ENCODE data around the gene AKAP8L.

The AKAP8L gene

DNA sequence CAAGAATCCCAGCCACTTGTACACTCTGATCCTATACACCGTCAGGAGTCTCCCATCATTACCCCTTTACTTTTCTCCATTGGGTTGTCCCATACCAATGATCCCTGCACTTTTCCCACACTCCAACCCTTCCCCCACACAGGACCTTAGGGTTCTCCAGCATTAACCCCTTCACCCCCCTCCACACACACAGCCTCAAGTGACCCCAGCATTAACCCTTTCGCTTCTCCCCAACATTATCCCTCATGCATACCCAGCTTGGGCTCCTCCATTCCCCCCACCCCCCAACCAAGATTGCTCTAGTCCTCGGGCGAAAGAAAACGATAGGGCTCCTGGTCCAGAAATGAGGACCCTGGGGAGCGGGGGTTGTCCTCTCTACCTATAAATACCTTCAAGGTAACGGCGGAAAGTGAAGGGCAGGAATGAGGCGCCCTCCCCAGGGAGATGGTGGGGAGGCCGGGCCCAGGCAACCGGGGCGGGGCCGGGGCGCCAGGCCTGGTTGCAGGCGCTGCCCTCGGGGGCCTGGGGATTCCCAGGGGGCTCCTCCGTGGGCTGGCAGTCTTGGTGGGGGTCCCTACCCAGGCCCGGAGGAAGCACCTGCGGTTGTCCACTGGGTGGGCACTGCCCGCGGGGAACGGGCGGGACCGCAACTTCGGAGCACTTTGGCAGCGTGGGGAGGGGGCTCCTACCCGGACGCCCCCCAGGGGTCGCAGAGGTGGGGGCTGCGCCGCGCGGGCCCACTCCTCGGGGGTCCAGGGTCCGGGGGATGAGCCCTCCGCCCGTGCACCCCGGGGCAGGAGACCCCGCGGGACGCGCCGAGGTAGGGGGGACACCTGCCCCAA lies 30.2 kb upstream of the AKAP8L start:
- DNase-seq (ENCODE audit: low read depth in 2 of 2) = no peak

DNA sequence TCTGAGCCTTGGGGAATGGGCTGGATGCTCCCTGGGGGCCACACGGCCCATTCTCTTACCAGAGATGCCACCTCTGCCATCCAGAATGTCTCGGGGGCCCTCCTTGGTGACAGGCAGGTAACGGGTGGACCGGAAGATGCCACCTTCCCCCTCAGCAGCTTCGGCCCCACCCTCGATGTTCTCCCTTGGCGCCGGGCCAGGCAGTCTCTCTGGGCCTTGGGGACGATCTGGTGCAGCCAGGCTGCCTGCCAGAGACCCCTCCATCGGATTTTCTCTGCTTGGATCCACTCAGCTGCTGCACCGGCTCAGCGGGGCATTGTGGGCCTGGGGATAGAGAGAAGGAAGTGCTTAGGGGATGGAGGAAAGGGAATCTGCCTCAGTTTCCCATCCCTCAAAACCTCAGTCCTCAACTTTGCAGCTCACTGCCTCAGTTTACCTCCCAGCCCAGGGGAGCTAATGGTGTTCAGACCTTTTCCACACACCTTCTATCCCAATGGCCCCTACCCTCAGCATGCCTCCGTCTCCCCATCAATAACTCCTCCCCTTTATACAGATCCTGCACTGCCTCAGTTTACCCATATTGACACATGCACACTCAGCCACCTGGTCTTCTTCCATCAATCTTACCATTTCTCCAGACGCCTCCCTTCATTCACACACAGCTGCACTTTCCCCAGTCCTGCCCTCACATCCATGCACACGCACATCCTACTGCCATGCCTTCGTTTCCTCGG lies 29.4 kb upstream of the AKAP8L start:
- no peak for DNase-seq (ENCODE audit: low read depth in 2 of 2)

DNA sequence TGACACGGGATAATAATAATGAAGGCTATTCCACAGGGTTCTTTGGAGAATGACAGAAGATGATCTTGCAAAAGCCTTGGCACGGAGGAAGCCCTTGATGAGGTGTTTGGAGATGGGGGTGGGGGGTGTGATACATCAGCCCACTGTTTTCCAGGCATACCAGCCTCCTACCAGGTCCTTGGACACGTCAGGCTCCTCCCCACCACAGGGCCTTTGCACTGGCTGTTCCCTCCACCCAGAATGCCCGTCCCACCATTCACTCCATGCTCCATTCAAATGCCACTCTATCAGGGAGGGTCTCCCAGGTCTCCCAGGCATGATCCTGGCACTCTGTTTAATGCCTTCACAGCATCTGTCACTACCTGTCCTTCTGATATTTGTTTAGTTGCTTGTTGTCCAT lies 28.3 kb upstream of the AKAP8L start:
- DNase-seq (ENCODE audit: low read depth in 2 of 2) = no peak

DNA sequence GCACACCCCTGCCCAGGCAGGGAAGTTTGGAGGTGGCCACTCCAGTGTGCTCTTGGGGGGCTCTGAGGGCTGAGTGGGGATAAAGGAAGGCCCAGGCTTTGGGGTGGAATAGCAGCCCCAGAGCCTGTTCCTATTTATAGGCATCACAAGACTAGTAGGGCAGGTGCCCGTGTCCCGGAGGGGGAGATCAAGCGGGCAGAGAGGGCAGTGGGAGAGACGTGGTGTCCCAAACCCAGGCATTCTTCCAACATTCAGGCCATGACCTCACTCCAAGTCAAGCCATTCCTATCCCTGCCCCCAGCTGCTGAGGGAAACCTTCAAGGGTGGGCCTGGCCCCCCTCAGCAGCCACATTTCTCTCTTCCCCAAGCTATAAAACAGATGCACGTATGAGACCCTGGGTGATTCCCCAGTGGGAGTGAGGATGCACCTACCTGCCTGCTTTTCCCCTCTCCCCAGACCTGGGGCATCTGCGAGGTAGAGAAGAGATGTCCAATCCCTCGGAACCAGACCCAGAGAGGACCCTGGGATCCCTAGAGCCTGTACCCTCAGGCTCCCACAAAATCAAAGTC lies 27.1 kb upstream of the AKAP8L start:
- no peak for DNase-seq (ENCODE audit: low read depth in 2 of 2)

DNA sequence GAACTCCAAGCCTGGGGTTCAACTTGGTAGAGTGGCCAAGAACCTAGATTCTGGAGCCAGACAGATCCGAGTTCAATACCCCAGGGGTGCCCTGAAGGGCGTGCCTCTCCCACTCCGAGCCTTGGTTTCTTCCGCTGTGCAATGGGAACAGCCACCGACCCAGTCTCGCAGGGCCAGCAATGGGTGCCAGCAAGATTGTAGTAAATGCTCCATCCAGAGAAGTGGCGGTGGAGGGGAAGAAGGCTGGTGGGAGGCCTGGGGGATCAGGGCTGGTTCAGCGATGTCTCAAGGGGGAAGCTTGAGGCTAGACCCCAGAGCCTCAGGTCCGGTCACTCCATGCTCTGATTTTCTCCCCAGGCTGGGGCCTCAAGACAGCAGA lies 26.4 kb upstream of the AKAP8L start:
- no peak for DNase-seq (ENCODE audit: low read depth in 2 of 2)

DNA sequence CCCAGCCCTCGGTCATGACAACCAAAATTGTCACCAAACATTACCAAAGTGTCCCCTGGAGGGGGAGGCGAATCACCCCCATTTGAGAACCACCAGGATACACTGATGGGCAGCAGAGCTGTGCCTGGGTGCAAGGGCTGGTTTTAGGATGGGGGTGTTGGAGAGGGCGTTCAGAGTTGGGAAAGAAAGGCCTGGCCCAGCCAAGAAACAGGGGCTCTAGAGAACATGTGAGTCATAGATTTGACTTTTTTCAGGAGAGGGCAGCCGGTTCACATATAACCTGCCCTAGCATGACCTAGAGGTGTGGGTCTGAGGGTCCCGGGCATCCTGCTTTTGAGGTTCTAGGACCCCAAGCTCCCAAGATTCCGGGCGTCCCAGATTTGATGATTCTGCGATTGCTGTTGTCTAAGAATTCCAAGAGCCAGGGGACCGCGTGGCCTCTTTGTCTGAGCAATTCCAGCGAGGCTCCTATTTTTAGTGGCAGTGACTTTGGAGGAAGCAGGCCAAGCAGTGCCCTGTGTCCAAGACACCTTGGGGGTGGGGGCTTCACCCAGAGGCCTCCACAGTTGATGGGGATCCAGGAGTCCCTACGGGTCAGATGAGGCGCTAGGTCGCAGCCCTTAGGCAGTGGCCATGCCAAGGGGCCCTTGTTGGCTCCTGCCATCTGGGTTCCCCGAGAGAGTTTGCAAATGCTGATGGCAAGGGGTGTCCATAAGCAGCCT lies 25.9 kb upstream of the AKAP8L start:
- no peak for DNase-seq (ENCODE audit: low read depth in 2 of 2)

DNA sequence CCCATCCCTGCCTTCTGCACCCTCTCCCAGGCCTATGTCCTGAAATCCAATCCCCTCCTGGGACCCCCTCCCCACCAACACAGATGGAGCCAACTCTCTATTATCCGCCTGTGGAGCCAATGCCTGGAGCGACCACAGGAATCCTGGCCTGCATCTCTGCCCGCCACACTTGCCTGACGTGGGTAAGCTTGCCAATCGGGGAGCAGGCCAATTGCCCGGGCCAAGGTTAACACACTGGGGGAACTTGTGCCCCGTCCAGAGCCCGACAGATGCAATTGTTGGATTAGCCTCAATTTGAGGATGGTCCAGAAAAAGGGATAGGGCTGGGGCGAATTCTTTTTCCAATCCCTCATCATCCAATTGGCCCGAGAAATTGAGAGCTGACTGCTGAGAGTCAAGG lies 25.1 kb upstream of the AKAP8L start:
- DNase-seq (ENCODE audit: low read depth in 2 of 2) = no peak

DNA sequence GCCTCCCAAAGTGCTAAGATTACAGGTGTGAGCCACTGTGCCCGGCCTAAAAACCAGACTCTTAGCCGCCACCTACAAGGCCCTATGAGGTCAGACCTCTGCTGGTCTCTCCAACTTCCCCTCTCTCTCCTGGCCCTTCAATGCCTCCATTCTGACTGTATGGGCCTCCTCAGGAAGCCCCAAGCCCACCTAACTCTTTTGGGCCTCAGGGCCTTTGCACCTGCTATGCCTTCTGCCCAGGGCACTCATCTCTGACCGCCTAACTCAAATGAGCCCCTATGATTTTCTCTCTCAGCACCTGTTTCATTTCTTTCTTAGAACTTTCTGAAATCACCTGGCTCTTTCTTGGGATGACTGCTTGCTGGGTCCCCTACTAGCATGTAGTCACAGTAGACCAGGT lies 24.5 kb upstream of the AKAP8L start:
- no peak for DNase-seq (ENCODE audit: low read depth in 2 of 2)

DNA sequence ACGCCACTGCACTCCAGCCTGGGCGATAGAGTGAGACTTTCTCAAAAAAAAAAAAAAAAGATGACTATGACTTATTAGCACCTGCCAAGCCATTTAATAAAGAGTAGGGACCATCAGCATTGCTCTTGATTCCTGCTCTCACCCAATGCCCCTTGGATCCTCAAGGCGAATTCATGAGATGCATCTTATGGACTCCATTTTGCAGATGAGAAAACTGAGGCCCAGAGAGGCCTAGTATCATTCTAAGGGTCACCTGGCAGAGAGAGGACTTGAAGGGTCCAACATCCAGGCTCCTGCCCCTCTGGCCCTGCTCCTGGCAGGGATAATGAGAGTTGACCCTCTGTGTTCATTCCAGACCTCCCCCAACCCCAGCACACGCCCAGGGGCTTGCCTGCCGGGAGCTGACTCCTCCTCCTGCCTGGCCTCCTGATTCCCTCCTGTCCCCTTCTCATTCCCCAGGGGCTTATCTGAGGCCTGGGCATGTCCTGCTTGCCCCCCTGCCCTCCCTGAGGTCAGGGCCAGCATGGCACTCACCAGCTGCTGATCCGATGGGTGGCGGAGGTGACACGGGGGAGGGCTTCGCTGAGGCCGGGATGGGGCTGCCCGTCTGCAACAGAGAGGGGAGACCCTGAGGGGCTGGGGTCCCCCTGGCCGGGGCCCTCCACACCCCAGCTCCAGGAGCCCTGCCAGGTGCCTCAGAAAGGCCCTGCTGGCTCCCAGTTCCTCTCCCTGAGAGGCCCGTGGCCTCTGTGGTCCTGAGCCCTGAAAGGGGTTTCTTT lies 23.5 kb upstream of the AKAP8L start:
- no peak for DNase-seq (ENCODE audit: low read depth in 2 of 2)

DNA sequence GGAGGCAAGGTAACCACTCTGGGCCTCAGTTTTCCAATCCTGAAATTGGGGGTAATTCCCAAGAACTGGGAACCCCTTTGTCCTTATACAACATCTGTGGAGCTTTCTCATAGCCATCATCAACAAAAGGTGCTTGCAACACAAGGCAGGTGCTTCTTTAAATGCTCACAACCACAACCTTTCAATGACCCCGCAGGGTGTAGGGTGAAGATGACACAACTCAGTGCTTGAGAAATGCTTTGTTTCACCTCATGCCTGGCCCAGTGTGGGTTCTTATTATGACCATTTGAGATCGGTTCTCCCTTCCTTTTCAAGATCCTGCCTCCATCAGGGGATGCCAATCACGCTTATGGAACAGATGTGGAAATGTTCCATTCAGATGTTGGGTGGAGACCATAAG lies 22.5 kb upstream of the AKAP8L start:
- no peak for DNase-seq (ENCODE audit: low read depth in 2 of 2)

DNA sequence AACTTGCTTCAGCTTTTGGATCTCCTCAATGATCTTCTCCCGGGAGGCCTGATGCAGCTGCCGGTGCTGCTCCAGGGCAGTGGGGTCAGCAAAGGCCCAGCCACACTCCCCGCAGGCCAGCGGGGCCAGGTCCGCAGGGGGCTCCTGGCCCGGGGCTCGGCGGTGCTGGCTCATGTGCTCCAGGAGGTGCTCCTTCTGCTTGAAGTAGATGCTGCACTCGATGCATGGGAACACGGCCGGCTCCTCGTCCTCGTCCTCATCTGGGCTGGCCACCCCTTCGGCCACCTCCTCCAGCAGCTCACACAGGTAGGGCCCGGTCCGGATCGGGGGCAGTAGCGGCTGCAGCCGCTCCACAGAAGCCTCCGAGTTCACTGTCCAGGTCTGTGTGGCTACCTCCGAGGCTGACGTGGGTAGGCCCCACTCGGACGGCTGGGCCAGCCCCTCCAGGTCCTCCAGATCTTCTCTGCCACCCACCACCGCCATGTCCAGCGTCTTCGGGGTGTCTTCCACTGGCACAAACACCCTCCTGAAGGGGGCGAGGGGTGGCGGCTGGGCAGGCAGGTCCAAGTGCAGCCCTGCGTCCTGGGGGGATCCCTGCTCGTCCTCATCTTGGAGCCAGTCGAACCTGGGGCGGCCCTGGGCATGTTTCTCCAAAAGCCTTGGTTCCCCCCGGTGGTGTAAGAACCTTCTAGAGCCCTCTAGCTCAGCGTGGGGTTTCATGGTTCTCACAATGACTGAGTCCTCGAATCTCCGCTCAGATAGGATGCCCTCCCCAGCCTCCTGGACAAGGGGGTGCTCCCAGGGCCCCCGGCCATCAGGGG lies 21.2 kb upstream of the AKAP8L start:
- no peak for DNase-seq (ENCODE audit: low read depth in 2 of 2)

DNA sequence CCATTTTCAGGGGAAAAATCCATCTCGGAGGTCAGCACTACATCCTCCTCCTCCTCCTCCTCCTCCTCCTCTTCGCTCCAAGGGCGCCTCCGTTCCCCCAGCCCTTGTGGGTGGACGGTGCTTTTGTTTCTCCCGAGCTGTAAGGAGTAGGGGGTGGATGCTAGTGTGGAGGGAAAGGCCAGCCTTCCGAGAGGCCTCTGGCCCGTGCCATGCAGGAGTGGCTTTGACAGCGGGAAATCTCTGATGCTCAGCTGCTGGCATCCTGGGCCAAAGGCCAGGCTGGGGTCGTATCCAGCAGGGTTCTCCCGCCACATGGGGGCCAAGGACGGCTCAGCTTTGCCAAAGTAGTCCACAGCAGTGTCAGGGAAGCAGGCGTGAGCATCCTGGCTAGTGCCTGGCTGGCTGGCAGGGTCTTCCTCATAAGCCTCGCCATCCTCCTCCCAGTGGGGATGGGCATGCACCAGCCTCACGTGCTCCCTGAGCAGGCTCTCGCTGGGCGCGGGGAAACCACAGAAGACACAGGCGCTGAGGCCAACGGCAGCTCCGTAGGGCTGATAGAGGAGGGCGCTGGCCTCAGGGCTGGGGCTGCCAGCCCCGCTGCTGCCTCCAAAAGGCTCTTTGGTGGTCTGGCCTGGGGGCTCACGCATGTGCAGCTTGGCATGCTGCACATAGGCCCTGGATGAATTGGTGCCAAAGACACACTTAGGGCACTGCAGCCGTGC lies 20.5 kb upstream of the AKAP8L start:
- DNase-seq (ENCODE audit: low read depth in 2 of 2) = no peak

DNA sequence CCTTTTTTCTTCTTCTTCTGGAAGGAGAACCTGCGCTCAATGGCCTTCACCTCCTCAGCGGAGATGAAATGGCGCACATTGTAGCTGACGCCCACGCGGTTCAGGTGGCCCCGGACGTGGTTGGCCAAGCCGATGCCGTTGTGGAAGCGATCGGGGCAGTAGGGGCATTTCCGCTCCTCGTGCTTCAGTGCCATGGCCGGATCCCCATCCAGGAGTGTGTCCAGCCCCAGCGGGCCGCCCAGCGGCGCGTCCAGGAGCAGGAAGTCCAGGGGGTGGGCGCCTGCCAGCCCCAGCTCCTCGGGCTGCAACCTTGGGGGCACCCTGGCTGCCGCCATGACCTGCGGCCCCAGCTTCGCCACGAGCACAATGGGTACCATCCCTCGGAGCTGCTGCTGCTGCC lies 19.8 kb upstream of the AKAP8L start:
- no peak for DNase-seq (ENCODE audit: low read depth in 2 of 2)

DNA sequence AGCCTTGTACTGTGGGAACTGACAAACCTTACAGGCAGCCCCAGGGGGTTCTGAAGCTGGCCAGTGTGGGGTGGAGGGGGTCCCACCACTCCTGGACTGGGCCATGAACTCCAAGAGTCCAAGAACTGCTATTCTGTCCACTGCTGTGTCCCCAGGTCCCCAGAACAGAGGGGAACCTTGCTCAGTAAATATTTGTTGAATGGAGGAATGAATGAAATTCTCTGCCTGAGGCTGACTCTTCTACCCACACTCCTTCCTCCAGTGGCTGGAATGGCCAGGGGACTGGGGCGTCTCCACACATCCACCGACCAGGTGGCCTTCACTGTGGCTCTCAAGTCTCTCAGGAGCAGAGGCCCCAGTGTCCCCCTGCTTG lies 19.3 kb upstream of the AKAP8L start:
- no peak for DNase-seq (ENCODE audit: low read depth in 2 of 2)

DNA sequence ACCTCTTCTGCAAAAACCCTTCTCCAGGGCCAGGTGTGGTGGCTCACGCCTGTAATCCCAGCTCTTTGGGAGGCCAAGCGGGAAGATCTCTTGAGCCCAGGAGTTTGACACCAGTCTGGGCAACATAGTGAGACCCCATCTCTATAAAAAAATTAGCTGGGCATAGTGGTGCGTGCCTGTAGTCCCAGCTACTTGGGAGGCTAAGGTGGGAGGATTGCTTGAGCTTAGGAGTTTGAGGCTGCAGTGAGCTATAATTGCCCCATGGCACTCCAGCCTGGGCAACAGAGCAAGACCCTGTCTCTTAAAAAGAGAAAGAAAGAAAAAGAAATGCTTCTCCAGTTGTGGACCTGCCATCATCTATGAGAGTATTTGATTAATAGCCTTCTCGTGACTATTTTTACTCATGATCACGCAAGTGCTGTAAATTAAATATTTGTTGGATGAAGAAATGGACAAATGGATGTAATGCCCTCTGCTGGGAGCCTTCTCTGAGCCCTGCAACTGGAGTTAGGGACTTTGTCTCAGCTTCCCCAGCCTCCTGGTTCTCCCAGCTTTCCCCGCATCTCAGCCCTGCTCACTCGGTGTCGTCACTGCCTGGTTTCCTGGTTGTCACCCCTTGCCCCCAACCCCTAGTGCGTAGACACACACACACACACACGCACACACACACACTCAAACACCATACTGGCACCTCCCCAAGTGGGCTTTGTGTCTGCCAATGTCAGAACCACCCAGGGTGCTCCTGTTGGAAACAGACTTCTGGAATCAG lies 18.8 kb upstream of the AKAP8L start:
- DNase-seq (ENCODE audit: low read depth in 2 of 2) = no peak

DNA sequence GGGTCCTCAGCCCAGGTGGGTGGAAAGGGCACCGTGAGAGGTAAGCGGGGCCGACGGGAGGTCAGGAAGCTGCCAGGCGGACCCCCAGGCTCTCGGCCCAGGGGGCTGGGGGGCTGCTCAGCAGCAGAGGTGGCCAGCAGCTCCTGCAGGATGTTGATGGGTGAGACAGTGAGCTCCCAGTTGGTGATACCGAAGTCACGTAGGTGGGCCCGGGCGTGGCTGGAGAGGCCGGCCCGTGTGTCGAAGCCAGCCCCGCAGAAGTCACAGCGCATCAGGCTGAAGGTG lies 18.0 kb upstream of the AKAP8L start:
- no peak for DNase-seq (ENCODE audit: low read depth in 2 of 2)

DNA sequence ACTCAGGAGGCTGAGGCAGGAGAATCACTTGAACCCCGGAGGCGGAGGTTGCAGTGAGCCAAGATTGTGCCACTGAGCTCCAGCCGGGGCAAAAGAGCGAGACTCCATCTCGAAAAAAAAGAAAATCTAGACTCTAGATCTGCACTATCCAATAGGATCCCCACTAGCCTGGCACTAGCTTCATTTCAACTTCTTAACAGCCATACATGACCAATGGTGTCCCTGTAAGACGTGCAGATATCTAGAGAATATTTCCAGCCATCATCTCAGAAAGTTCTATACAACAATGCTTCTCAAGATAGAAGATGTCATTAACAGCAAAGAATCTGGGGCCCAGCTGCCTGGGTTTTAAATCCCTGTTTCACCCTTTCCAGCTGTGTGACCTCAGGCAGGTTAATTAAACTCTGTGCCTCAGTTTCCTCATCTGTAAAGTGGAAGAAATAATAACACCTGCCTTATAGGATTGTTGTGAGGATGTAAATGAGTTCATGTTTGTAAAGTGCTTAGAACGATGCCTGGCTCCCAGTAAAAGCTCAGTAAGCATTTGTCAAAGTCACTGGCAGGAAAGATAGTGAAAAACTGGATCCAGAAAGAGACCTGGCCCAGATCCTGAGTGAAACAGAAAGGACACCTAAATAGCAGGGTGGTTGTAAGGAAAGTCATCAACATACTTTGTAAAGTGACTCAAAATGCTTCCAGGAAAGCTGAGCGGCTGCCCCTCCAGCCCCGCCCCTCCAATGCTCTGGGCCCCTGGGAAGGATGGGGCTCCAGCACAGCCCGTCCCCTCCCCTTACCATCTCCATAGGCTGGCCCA lies 17.4 kb upstream of the AKAP8L start:
- no peak for DNase-seq (ENCODE audit: low read depth in 2 of 2)

DNA sequence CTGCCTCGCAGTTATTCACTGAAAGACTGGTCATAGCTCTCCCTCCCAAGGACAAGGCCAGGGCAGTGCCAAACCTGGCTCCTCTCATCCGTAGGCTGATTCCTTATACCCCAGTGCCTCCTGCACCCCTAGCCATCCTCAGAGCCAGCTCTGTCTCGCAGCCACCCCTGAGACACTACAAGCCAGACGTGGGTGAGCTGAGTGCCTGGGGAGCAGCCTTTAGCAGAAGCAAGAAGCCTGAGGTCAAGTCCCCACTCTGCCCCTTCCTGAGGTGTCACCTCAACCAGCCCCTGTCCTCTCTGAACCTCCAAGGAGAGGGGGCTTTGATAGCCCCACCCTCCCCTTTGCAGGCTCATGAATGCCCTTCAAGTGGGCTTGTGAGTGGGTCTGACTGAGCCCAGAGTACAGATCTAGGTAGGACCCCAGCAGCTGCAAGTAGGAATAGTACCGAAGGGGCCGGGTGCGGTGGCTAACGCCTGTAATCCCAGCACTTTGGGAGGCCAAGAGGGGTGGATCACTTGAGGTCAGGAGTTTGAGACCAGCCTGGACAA lies 14.8 kb upstream of the AKAP8L start:
- DNase-seq (ENCODE audit: low read depth in 2 of 2) = no peak

Data from activated CD4-positive, alpha-beta T cell treated with anti-CD3 and anti-CD28 coated beads for 24 hours (primary cell).